HepG2 (cell line): ENCODE data around the gene YY1. TPM values are rescaled to one million over a fixed set of nuclear protein-coding genes. Genes with fewer than 3 reads are reported as not detected.

Experiments
- ATAC-seq: fragments of 200-7000 bp; cut with Tn5 transposase; 3 replicates; pipeline ENCODE4 v1.9.1; 2020; ENCODE audit warnings: mild to moderate bottlenecking, moderate library complexity
- BruUV-seq: library from RNA; stranded (reverse); fragments of 400-500 nt; replicated peaks from 2 replicates; lab custom pipeline; 2021; lab: Mats Ljungman, UMichigan
- CTCF ChIA-PET: fragments of 300-600 bp; formaldehyde crosslinking; extraction: SDS; loops from one replicate; lab custom pipeline; 2021; ENCODE audit warnings: low total read pairs, inconsistent platforms, low intra/inter-chr PET ratio; lab: Yijun Ruan, JAX
- POLR2A ChIA-PET: fragments of 350-600 bp; sonication (Branson Sonifier 250); formaldehyde crosslinking; loops from one replicate; lab custom pipeline; 2020; ENCODE audit warnings: antibody characterized with exemption, inconsistent platforms; lab: Yijun Ruan, JAX
- DNase-seq: peaks from one replicate; pipeline ENCODE4 v3.0.0-alpha.2; 2015; ENCODE audit warnings: low spot score
- FAIRE-seq: peaks from 3 replicates; lab custom pipeline; 2011; peaks lifted over from hg19 to GRCh38; lab: Jason Lieb, UNC
- H2AFZ ChIP-seq: one replicate; pipeline ENCODE4 v1.6.1; 2011; ENCODE audit warnings: low read length, inconsistent platforms
- H3K27ac ChIP-seq: fragments of 300-600 bp; 3 replicates; pipeline ENCODE4 v1.8.0; 2011; ENCODE audit warnings: mixed run types, mild to moderate bottlenecking, mixed read lengths, low read length, inconsistent platforms; ENCODE audit not compliant: insufficient read depth; ENCODE audit errors: extremely low read length
- H3K27me3 ChIP-seq, 2 experiments: fragments of 200-600 bp in 1 of 2; 2 replicates in 1 of 2; 3 replicates in 1 of 2; pipeline versions ENCODE4 v1.6.0 to v1.8.0; 2011; ENCODE audit warnings: low read length in 2 of 2, mild to moderate bottlenecking in 2 of 2, moderate library complexity in 2 of 2, inconsistent platforms in 1 of 2; ENCODE audit not compliant: insufficient read depth in 2 of 2, control insufficient read depth in 1 of 2
- H3K36me3 ChIP-seq, 2 experiments: fragments of 200-600 bp in 1 of 2; replicated peaks in 1 of 2; 2 replicates in 1 of 2; 3 replicates in 1 of 2; pipeline versions ENCODE4 v1.5.1 to v1.8.0; 2011; ENCODE audit warnings: low read length in 2 of 2, inconsistent platforms in 1 of 2; ENCODE audit not compliant: insufficient read depth in 2 of 2, control insufficient read depth in 1 of 2
- H3K4me1 ChIP-seq: 2 replicates; pipeline ENCODE4 v1.5.1; 2012; ENCODE audit warnings: low read length, inconsistent platforms; ENCODE audit not compliant: insufficient read depth
- H3K4me2 ChIP-seq: 2 replicates; pipeline ENCODE4 v1.6.0; 2011; ENCODE audit warnings: low read depth, low read length, inconsistent platforms
- H3K4me3 ChIP-seq, 3 experiments: fragments of 200-600 bp in 1 of 3; sonication (generic), shearing (Covaris generic) in 1 of 3; replicated peaks in 1 of 3; 2 replicates each; pipeline ENCODE4 v1.5.1; 2011 to 2016; ENCODE audit warnings: low read length in 3 of 3, inconsistent platforms in 2 of 3, low read depth in 2 of 3, mild to moderate bottlenecking in 2 of 3, control low read depth in 1 of 3, mixed read lengths in 1 of 3; ENCODE audit not compliant: insufficient read depth in 1 of 3
- H3K79me2 ChIP-seq: one replicate; pipeline ENCODE4 v1.6.1; 2011; ENCODE audit warnings: low read length, inconsistent platforms; ENCODE audit not compliant: insufficient read depth
- H3K9ac ChIP-seq: 2 replicates; pipeline ENCODE4 v1.6.0; 2011; ENCODE audit warnings: mild to moderate bottlenecking, low read depth, low read length, inconsistent platforms; ENCODE audit not compliant: insufficient read depth
- H3K9me3 ChIP-seq: 2 replicates; pipeline ENCODE4 v1.5.1; 2012; ENCODE audit warnings: mild to moderate bottlenecking, low read length
- H4K20me1 ChIP-seq: 2 replicates; pipeline ENCODE4 v1.6.0; 2011; ENCODE audit warnings: inconsistent platforms, mild to moderate bottlenecking, low read length, moderate library complexity; ENCODE audit not compliant: insufficient read depth
- ARID5B ChIP-seq: IDR thresholded peaks from 2 replicates; pipeline ENCODE4 v1.4.0; 2020; ENCODE audit warnings: mild to moderate bottlenecking, missing genetic modification reagents
- ASH2L ChIP-seq: fragments of 300-600, 200-600 bp; sonication (generic); IDR thresholded peaks from 2 replicates; pipeline ENCODE4 v1.7.0; 2017; ENCODE audit warnings: low read depth, mild to moderate bottlenecking, moderate library complexity, mixed read lengths, low read length; ENCODE audit not compliant: insufficient read length
- ELF1 ChIP-seq: sonication (generic); formaldehyde crosslinking; IDR thresholded peaks from 2 replicates; pipeline ENCODE4 v1.4.0; 2020; ENCODE audit warnings: missing genetic modification reagents
- FOSL2 ChIP-seq: sonication (generic); formaldehyde crosslinking; IDR thresholded peaks from 2 replicates; pipeline ENCODE4 v1.4.0; 2020; ENCODE audit warnings: missing genetic modification reagents
- FOXP4 ChIP-seq: sonication (generic); formaldehyde crosslinking; IDR thresholded peaks from 2 replicates; pipeline ENCODE4 v1.4.0; 2020; ENCODE audit warnings: missing genetic modification reagents
- GFI1 ChIP-seq: sonication (generic); formaldehyde crosslinking; IDR thresholded peaks from 2 replicates; pipeline ENCODE4 v1.5.0; 2020; ENCODE audit warnings: missing genetic modification reagents, mild to moderate bottlenecking, borderline replicate concordance
- HMG20A ChIP-seq: IDR thresholded peaks from 2 replicates; pipeline ENCODE4 v1.6.1; 2016; ENCODE audit warnings: borderline replicate concordance
- NR2F6 ChIP-seq, 2 experiments: IDR thresholded peaks; 2 replicates each; pipeline ENCODE4 v1.6.1; 2016; ENCODE audit warnings: antibody characterized with exemption in 1 of 2, mild to moderate bottlenecking in 1 of 2
- PHF21A ChIP-seq: sonication (generic); formaldehyde crosslinking; IDR thresholded peaks from 2 replicates; pipeline ENCODE4 v1.5.0; 2020; ENCODE audit warnings: mild to moderate bottlenecking, missing genetic modification reagents
- PPARG ChIP-seq: conservative IDR thresholded peaks from 2 replicates; pipeline ENCODE4 v1.6.1; 2016; ENCODE audit warnings: missing biosample characterization, missing genetic modification reagents
- RFXAP ChIP-seq: sonication (generic); formaldehyde crosslinking; IDR thresholded peaks from 2 replicates; pipeline ENCODE4 v1.4.0; 2020; ENCODE audit warnings: missing genetic modification reagents, borderline replicate concordance
- SOX13 ChIP-seq, 3 experiments: fragments of 450-650 bp in 1 of 3; sonication (generic) in 1 of 3; formaldehyde crosslinking in 1 of 3; IDR thresholded peaks in 2 of 3; conservative IDR thresholded peaks in 1 of 3; 2 replicates each; pipeline versions ENCODE4 v1.5.0 to v1.6.1; 2016 to 2020; ENCODE audit warnings: antibody characterized with exemption in 1 of 3, mild to moderate bottlenecking in 1 of 3, missing compliant biosample characterization in 1 of 3, missing genetic modification reagents in 1 of 3, moderate library complexity in 1 of 3
- SOX5 ChIP-seq: IDR thresholded peaks from 2 replicates; pipeline ENCODE4 v1.6.1; 2016; ENCODE audit warnings: borderline replicate concordance
- SOX6 ChIP-seq, 2 experiments: fragments of 450-650 bp in 1 of 2; sonication (generic) in 1 of 2; formaldehyde crosslinking in 1 of 2; IDR thresholded peaks; 2 replicates each; pipeline versions ENCODE4 v1.4.0 to v1.6.1; 2017 to 2020; ENCODE audit warnings: antibody characterized with exemption in 1 of 2, mild to moderate bottlenecking in 1 of 2, missing genetic modification reagents in 1 of 2
- TBL1XR1 ChIP-seq: fragments of 150-350 bp; IDR thresholded peaks from 2 replicates; pipeline ENCODE4 v1.6.1; 2014; ENCODE audit warnings: borderline replicate concordance, low read length; ENCODE audit not compliant: partially characterized antibody
- ZFP1 ChIP-seq: IDR thresholded peaks from 2 replicates; pipeline ENCODE4 v1.6.1; 2016
- ZFP36 ChIP-seq: fragments of 150-350 bp; IDR thresholded peaks from 2 replicates; pipeline ENCODE4 v1.6.1; 2018; ENCODE audit warnings: borderline replicate concordance, low read length, low read depth; ENCODE audit not compliant: partially characterized antibody
- ZNF367 ChIP-seq: sonication (generic); formaldehyde crosslinking; IDR thresholded peaks from 2 replicates; pipeline ENCODE4 v1.4.0; 2020; ENCODE audit warnings: missing genetic modification reagents, borderline replicate concordance
- WGBS: methylation state at CpG from one replicate; pipeline ENCODE4 v1.1.6; 2017; ENCODE audit warnings: low lambda C conversion rate; 5-methylcytosine and 5-hydroxymethylcytosine counted together
- in situ Hi-C: cut with HindIII; loops from 2 replicates; pipeline ENCODE4 v1.10.0; 2017; ENCODE audit warnings: low pct_unique_long_range_greater_than_20kb; ENCODE audit not compliant: extremely low pct_ligation_motif_present
- intact Hi-C: fragments of 100-400 bp; cut with micrococcal nuclease; formaldehyde crosslinking; loops from one replicate; pipeline ENCODE4 v1.10.0; 2022; ENCODE audit not compliant: unreplicated experiment
- polyA plus RNA-seq, 8 experiments: library from polyadenylated mRNA; depleted of rRNA in 3 of 8; stranded (reverse) in 7 of 8; unstranded in 1 of 8; fragments of >200 nt; fragmentation: Illumina TruSeq in 4 of 8; extraction: Trizol in 4 of 8; gene quantifications; 2 replicates each; pipeline versions ENCODE4 v1.2.1 to v1.2.3, GENCODE V29; 2011 to 2016; ENCODE audit warnings: low read depth in 4 of 8, missing spikeins in 1 of 8, mixed read lengths in 1 of 8; ENCODE audit not compliant: insufficient read depth in 1 of 8
- total RNA-seq, 5 experiments: library from RNA; depleted of rRNA; stranded (reverse); fragments of >200 nt; fragmentation: Illumina TruSeq; extraction: Trizol; gene quantifications; 2 replicates each; pipeline ENCODE4 v1.2.3, GENCODE V29; 2016; ENCODE audit warnings: low read depth in 1 of 5

YY1 gene
- total and polyA plus RNA-seq, 2 of the 13 experiments (the other 11 are each of a cell fraction or from before 2014, with no cell fraction given): 29.4 to 68.1 TPM

- FAIRE-seq (peak; percentile 23), ATAC-seq (peak; percentile 52)
- Histone ChIP-seq H3K27me3 (no peaks in the 10 kb centered on the region), H3K9ac (0 out of 2 replicates have a peak overlapping the region, but pooled peaks have one; percentile 2), H3K4me1 (peaks cover 51% of the 10 kb centered on the region), H3K4me3 (no peak overlapping the region)
- no TSS peak for BruUV-seq
- TF ChIP-seq SOX13 (IDR thresholded peaks at IDR 0.05): no peak
- peak in 1 of 2 experiments; percentile 76; a peak in 2 of 4 replicates for TF ChIP-seq SOX13 (CRISPR knock-in tag; conservative IDR thresholded peaks at IDR 0.05 in 1 of 2, IDR thresholded peaks at IDR 0.05 in 1 of 2)
- peak; percentile 23; the same call in 1 of the 2 replicates for TF ChIP-seq ARID5B (CRISPR knock-in tag)
- peak; percentile 75 for TF ChIP-seq HMG20A (CRISPR knock-in tag)
- TF ChIP-seq ZFP1 (CRISPR knock-in tag): no peak
- TF ChIP-seq NR2F6 (IDR thresholded peaks at IDR 0.05): peak; percentile 42
- TF ChIP-seq NR2F6 (CRISPR knock-in tag; IDR thresholded peaks at IDR 0.05): 0 out of 2 replicates have a peak, but pooled peaks have one; percentile 31
- no peak for TF ChIP-seq RFXAP
- TF ChIP-seq PPARG: peak; percentile 52
- TF ChIP-seq ZNF367 (CRISPR knock-in tag): no peak
- 0 out of 2 replicates have a peak, but pooled peaks have one; percentile 31 for TF ChIP-seq FOXP4
- TF ChIP-seq TBL1XR1: no peak
- TF ChIP-seq FOSL2 (CRISPR knock-in tag): 0 out of 2 replicates have a peak, but pooled peaks have one; percentile 10
- TF ChIP-seq ZFP36: no peak
- TF ChIP-seq PHF21A (CRISPR knock-in tag): 0 out of 2 replicates have a peak, but pooled peaks have one; percentile 19
- peak; percentile 87; the same call in 1 of the 2 replicates for TF ChIP-seq GFI1 (CRISPR knock-in tag)
- TF ChIP-seq SOX6 (IDR thresholded peaks at IDR 0.05): no peak
- peak; percentile 38; the same call in 1 of the 2 replicates for TF ChIP-seq SOX6 (CRISPR knock-in tag; IDR thresholded peaks at IDR 0.05)
- peak; percentile 14 for TF ChIP-seq ASH2L
- peak; percentile 55; the same call in 1 of the 2 replicates for TF ChIP-seq SOX5 (CRISPR knock-in tag)
- TF ChIP-seq ELF1 (CRISPR knock-in tag): no peak
- TF ChIP-seq, all 625 proteins: peak for 12
- Histone ChIP-seq H4K20me1 (peaks cover 27% of the 10 kb centered on the region), H3K27ac (peak overlapping the region; percentile 47), H3K79me2 (peaks cover 59% of the 10 kb centered on the region), H3K4me2 (0 out of 2 replicates have a peak overlapping the region, but pooled peaks have one; percentile 30), H2AFZ (no peak overlapping the region), H3K36me3 (peaks cover 14 to 44% of the 10 kb centered on the region in 2 experiments), H3K9me3 (no peaks in the 10 kb centered on the region)
- ChIA-PET CTCF (no interaction called here), POLR2A (interaction anchor here (1.2 kb wide), 1 partner anchor 31 kb away, joined by 3 read pairs; no protein-coding TSS in a partner anchor)
- intact Hi-C loops (no loop called here), in situ Hi-C loops (no loop called here)
- DNase-seq: peak; percentile 65
- 11% methylated on average over 2 of the region's 2 CpGs for WGBS
Observed at GRCh38 chr14:100279133-100279532, 40.2 kb downstream of the YY1 start.
